Fibroblast of skin of scalp (primary cell): Measurements from ENCODE around the gene TPGS1.

Source experiments
- DNase-seq: peaks from one replicate; pipeline ENCODE4 v3.0.0-alpha.2; 2013

Gene TPGS1

DNA sequence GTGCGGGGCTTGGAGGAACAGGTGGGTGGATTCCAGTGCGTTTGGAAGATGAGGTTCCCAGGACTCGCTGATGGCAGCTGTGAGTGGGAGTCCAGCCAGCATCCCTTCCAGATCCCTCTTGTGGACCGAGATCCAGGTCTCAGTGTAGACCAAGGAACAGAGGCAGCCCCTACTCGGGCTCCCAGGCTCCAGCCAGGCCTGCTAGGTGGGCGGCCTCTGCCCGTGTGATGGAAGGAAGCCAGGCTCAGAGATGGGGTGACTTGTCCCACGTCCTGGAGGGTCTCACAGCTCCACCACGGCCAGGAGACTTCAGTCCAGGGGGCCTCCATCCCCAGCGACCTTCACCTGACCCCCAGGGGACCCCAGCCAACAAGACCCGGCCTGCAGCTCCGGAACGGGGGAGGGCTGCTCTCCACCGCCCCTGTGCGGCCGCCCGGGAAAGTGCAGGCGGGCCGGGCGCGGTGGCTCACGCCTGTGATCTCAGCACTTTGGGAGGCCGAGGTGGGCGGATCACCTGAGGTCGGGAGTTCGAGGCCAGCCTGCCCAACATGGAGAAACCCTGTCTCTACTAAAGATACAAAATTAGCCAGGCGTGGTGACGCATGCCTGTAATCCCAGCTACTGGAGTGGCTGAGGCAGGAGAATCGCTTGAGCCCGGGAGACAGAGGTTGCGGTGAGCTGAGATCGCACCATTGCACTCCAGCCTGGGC is 11.7 kb upstream of the TPGS1 start:
- peak; percentile 24 for DNase-seq

DNA sequence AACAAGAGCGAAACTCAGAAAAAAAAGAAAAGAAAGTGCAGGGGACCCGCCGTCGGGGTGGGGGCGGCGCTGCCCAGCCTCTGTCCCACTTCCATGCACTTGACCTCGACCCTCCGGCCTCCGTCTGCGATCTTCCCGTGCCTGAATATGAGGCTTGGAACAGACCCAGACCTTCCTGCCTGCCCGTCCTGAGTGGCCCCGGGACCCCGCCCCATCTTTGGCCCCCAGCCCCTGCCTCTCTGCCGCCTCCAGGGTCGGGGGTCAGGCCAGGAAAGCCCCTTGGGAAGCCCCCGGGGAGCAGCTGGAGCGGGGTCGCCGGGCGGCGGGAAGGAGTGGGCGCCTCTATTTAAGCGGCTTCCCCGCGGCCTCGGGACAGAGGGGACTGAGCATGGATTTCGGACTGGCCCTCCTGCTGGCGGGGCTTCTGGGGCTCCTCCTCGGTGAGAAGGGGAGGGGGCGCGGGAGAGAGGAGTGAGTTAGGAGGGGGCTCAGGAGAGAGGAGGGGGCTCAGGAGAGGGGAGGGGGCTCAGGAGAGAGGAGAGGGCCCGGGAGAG is 11.1 kb upstream of the TPGS1 start, which contains the start of gene MADCAM1:
Gene MADCAM1, plus strand, starts transcription at position 375 of the 554 bp plus-strand sequence. Its CDS starts 14 bp downstream, at position 389.
- DNase-seq, result no peak

DNA sequence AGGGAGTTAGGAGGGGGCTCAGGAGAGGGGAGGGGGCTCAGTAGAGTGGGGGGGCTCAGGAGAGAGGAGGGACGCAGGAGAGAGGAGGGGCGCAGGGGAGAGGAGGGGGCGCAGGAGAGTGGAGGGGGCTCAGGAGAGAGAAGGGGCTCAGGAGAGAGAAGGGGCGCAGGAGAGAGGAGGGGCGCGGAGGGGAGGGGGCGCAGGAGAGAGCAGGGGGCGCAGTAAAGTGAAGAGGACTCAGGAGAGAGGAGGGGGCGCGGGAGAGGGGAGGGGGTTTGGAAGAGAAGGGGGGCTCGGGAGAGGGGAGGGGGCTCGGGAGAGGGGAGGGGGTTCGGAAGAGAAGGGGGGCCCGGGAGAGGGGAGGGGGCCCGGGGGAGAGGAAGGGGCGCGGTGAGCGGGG is 10.3 kb upstream of the TPGS1 start:
- no peak for DNase-seq

DNA sequence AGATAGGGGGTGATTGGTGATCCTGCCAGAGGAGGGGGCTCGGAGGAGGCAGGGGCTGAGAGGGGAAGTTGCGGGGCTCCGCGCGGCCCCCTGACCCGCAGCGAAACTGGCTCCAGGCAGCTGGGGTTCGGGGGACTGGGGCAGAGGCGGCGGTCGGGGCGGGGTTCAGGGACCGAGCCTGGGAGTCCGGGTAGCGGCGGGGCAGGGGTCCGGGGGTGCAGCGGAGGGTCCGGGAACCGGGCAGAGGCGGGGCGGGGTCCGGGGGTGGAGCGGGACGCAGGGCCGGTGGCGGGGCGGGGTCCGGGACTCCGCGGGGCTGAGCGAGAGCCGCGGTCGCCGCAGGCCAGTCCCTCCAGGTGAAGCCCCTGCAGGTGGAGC is 9.8 kb upstream of the TPGS1 start:
- DNase-seq, result no peak

DNA sequence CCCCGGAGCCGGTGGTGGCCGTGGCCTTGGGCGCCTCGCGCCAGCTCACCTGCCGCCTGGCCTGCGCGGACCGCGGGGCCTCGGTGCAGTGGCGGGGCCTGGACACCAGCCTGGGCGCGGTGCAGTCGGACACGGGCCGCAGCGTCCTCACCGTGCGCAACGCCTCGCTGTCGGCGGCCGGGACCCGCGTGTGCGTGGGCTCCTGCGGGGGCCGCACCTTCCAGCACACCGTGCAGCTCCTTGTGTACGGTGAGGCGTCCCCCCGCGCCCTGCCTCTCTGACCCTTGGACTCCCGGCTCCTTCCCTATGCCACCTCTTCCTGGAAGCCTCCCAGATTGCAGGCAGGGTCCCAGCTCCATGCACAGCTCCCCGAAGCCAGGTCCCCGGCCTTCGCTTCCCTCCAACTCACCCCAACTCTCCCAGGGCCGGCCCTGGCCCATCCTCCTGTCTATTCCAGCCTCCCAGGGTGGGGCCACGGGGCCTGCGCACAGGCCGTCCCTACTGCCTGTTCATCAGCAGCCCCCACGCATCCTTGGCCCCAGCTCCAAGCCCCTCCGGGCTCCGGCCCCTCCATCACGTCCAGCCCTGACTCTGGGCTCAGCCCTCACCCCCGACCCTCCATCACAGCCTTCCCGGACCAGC is 9.3 kb upstream of the TPGS1 start:
- no peak for DNase-seq

DNA sequence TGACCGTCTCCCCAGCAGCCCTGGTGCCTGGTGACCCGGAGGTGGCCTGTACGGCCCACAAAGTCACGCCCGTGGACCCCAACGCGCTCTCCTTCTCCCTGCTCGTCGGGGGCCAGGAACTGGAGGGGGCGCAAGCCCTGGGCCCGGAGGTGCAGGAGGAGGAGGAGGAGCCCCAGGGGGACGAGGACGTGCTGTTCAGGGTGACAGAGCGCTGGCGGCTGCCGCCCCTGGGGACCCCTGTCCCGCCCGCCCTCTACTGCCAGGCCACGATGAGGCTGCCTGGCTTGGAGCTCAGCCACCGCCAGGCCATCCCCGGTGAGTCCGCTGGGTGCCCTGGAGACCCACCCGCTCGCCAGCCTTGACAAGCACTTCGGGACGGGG is 8.8 kb upstream of the TPGS1 start:
- DNase-seq, result no peak

DNA sequence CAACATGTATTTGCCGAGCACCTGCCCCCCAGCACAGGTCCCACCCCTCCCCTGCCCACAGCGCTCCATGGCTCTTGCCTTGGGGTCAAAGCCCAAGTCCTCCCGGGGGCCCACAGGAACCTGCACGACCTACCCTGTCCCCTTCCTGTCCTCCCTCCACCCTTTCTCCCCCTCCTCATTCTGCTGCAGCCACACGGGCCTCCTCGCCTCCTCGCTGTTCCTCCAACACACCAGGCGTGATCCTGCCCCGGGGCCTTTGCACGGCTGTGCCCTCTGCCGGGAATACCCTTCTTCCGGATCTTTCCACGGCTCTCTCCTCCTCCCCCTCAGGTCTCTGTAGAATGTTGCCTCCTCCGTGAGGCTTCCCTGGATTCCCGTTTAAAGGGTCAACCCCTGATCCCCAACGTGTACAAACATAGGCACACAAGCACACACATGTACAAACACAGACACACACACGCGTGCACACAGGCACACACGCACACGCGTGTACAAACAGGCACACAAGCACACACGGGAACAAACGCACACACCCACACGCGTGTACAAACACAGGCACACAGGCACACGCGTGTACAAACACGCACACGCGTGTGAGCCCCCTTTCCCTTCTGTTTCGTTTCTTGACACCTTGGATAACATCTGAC is 8.2 kb upstream of the TPGS1 start:
- no peak for DNase-seq

DNA sequence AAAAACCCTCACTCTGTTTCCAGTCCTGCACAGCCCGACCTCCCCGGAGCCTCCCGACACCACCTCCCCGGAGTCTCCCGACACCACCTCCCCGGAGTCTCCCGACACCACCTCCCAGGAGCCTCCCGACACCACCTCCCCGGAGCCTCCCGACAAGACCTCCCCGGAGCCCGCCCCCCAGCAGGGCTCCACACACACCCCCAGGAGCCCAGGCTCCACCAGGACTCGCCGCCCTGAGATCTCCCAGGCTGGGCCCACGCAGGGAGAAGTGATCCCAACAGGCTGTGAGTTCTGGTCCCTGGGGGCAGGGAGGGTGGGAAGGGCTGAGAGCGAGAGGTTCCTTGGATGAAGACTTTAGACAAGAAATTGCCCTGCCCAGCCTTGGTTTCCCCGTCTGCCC is 5.7 kb upstream of the TPGS1 start:
- no peak for DNase-seq

DNA sequence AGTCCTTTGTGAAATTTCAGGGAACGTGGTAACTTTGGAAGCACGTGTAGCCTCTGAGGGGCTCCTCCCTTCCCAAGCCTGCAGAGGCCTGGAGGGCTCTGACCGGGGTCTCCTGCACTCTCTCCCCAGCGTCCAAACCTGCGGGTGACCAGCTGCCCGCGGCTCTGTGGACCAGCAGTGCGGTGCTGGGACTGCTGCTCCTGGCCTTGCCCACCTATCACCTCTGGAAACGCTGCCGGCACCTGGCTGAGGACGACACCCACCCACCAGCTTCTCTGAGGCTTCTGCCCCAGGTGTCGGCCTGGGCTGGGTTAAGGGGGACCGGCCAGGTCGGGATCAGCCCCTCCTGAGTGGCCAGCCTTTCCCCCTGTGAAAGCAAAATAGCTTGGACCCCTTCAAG is 2.7 kb upstream of the TPGS1 start:
- no peak for DNase-seq

DNA sequence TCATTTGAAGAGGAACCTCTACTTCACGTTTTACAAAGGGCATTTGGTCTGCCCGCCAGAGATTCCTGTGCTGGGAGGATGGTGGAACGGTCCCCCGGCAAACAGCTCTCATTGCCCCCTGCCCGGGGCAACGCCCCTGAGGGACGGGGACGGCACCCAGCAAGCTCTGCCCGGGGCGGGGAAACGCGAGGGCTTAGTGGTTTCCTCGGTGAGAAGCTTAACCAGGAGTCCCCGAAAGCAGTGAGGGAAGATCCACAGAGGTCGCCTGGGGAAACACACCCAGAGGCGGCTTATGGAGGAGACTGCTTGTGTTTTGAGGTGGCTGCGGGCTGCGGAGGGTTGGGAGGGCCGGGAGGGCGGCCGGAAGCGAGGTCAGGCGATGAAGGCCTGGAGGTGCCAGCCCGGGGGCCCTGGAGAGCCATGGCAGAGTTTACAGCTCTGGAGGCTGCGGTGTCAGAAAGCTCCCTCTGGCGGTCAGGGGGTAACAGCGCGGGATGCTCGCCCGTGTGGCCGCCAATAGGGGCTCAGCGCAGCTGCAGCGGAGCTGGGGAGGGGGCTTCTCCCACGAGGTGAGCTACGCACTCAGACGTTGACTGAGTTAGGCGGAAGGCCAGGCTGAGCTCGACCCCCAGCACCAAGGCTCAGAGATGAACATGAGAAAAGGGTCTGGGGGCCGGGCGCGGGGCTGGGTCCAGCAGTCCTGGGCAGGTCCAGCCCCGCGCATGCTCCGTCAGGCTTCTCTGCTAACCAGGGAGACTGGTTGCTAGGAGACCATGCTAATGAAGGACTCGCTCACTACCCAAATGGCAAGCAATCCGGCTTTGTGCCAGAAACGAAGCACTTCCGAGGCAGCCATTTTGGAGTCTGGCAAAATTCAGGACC is 652 bp upstream of the TPGS1 start:
- peak; percentile 100 for DNase-seq

DNA sequence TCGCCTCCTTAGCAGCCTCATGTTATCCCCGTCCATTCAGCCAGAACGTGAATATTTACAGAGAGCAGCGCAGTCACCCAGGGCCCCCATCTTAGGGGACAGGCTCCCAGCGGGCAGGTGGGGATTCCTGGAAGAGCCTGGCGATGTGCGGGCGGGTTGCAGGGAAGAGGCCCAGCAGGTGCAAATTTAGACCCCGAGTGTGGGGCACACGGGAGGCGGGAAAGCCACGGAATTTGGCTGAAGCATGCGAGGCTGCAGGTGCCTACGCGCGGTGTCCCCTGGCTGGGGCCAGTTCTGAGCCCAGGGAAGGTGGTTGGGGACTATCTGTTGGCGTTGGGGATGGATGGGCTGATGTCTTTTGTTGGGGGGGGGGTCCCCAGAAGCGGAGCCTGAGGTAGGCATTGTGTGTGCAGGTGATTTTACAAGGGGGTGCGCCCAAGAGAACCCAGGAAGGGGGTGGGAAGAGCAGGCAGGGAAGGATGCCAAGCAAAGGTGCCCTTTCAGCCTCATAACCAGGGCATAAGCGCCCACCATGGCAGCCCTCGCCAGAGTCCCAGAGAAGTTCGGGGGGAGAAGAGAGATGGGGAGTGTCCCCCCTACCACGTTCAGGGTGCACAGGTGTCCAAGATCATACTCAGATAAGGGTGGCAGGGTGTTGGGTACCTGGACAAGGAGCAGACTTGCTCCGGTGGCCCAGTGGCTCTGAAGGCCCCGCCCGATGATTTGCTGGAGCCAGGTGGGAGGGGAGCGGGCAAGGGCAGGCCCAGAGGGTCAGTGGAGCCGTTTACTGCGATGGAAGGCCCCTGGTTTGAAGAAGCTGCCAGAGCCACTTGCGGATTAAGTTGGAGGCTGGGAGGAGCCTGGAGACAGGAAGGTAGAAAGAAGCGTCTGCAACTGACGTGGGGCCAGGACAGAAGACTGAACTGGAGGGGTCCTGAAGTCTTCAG is 1.2 kb downstream of the TPGS1 start:
- DNase-seq, result no peak

DNA sequence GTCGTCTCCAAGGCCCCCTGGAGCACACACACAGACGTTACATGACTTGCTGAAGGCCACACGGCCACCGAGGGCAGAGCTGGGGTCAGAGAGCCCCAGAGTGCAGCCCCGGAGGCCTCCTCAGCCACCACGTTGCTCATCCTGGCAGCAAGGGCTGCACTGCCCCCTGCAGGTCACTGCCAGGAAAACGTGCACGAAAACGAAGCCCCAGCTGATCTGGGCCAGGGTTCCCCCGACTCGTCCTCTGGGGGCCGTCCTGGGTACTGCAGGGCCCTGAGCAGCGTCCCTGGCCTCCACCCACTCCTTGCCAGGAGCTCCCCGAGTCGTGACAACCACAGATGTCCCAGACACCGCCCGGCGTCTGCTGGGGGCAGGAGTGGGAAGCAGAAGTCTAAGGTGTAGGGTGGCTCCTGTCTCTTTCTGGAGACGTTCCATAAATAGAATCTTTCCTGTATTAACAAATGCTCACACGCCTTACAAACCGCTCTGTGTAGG is 3.4 kb downstream of the TPGS1 start:
- DNase-seq, result peak; percentile 87

DNA sequence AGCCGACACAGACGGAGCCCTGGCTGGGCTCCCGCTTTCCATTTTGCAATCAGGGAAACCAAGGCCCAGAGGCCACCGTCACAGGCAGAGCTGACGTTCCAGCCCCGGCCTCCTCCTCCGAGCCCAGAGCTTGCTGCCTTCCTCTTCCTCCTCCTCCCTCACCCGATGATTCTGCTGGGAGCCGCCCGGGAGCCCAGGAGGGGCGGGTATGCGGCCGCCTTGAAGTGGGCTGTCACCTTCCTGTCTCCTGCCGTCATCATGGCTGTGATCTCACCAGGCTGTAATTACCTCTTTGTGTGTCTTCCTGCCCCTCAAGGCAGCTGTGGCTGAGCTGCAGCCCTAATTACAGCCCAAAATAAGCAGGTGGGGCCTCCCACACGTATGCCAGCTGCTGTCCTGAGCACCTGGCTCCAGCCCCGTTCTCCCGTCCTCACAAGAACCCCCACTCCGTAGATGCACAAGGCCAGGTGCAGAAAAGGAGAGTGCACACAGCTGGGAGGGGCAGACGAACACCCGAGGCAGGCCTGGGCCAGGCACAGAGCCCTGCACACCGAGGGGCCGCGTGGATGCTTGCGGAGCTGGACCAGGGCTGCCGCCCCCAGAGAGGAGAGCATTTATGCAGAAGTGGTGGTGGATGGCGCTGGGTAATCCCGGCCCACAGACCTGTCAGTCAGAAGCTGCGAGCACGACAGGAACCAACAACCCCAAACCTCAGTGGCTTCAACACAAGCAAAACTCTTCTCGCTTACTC is 4.0 kb downstream of the TPGS1 start:
- peak; percentile 52 for DNase-seq

DNA sequence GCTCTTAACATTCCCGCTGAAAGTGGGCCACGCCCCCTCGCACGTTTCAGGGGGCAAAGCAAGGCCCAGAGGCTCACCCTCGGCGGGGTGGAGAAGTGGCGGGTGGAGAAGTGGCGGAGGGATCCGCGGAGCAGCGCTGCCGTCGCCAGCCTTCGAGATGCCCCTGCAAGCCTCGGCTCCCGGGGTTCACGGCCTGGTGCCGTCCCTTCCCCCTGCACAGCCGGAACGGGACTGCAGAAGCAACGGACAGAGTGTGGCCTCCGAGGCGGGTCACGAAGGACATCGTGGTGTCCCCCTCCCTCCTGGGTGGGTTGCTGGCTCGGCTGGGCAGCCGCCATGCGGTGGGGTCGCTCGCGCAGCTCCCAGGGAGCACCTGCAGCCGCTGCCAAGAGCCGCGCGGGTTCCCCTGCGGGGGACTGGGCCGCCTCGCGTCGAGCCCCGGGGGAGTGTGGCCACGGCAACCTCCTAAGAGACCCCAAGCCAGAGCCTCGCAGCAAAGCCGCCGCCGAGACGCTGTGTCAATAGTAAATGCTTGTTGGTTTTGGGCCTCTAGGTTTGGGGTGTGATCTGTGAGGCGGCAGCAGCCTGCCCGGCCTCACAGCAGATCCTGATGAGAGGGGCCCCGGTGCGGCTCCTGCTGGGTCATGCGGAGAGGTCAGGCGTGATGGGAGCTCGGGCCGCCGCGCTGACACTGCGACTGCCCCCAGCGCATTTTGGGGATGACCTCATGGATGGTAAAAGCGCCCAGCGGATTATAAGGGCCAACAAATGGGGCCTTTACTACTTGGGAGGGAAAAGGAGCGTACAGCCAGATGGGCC is 5.5 kb downstream of the TPGS1 start:
- DNase-seq, result no peak

DNA sequence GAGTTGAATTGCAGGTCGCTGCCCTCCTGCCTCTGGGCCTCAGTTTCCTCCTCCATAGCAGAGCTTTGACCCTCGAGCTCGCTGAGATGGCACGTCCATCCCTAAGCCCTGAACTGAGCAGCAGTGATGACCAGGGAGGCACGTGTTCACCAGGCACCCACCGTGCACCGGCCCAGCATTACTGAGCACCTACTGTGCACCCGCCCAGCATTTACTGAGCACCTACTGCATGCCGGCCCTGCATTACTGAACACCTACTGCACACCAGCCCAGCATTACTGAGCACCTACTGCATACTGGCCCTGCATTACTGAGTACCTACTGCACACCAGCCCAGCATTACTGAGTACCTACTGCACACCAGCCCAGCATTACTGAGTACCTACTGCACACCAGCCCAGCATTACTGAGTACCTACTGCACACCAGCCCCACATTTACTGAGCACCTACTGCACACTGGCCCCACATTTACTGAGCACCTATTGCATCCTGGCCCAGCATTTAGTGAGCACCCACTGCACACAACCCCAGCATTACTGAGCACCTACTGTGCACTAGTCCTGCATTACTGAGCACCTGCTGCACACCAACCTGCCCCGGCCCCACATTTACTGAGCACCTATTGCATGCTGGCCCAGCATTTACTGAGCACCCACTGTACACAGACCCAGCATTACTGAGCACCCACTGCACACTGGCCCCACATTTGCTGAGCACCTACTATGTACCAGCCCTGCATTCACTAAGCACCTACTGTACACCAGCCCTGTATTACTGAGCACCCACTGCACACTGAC is 6.3 kb downstream of the TPGS1 start:
- no peak for DNase-seq

DNA sequence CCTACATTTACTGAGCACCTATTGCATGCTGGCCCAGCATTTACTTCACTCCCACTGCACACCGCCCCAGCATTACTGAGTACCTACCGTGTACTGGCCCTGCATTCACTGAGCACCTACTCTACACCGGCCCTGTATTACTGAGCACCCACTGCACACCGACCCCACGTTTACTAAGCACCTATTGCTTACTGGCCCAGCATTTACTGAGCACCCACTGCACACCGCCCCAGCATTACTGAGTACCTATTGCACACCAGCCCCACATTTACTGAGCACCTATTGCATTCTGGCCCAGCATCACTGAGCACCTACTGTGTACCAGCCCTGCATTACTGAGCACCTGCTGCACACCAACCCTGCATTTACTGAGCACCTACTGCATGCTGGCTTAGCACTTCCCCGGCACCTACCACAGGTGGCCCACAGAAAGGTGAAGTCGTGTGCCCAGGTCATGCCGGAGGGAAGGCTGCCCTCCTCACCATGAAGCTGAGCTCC is 6.9 kb downstream of the TPGS1 start:
- no peak for DNase-seq

DNA sequence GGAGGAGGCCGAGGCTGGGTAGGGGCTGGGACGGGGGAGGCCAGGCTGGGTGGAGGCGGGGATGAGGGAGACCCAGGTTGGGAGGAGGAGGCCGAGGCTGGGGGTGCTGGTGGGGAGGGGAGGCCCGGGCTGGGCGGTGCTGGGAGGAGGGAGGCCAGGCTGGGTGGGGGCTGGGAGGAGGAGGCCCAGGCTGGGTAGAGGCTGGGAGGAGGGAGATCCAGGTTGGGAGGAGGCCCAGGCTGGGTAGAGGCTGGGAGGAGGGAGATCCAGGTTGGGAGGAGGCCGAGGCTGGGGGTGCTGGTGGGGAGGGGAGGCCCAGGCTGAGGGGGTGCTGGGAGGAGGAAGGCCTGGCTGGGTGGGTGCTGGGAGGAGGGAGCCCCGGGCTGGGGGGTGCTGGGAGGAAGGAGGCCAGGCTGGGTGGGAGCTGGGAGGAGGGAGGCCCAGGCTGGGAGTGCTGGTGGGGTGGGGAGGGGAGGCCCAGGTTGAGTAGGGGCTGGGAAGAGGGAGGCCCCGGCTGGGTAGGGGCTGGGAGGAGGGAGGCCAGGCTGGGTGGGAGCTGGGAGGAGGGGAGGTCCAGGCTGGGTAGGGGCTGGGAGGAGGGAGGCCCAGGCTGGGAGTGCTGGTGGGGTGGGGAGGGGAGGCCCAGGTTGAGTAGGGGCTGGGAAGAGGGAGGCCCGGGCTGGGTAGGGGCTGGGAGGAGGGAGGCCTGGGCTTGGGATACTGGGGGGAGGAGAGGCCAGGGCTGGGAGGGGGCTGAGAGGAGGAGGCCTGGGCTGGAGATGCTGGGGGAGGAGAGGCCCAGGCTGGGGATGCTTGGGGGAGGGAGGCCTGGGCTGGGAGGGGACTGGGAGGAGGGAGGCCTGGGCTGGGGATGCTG is 10.7 kb downstream of the TPGS1 start:
- DNase-seq, result peak; percentile 94
